ENCODE results near the gene SNAPC5.
"Not testable (repeated sequence)": the region's sequence is repeated elsewhere in the genome, so short reads cannot be mapped to it uniquely, and the experiment has no call there.

Gene SNAPC5

GRCh38 chr15:66474963-66475362 is 22.6 kb downstream of the SNAPC5 start:
- Histone ChIP-seq H3K4me3 (ENCODE audit: low read length in 2 of 2) (no peak overlapping the region), H3K27ac (ENCODE audit: low read length) (no peak overlapping the region), H3K9me3 (ENCODE audit: control insufficient read depth in 2 of 2, low read length in 2 of 2) (no peaks in the 10 kb centered on the region), H3K4me1 (ENCODE audit: control insufficient read depth, insufficient read depth, low read length) (peaks cover 8% of the 10 kb centered on the region), H3K9ac (ENCODE audit: low read length in 2 of 2) (no peak overlapping the region), H3K36me3 (ENCODE audit: control insufficient read depth in 2 of 2, insufficient read depth in 2 of 2, low read length in 2 of 2) (peaks cover 0 to 2% of the 10 kb centered on the region in 2 donors), H3K27me3 (ENCODE audit: control insufficient read depth in 1 of 2, insufficient read depth in 2 of 2, low read length in 2 of 2) (no peaks in the 10 kb centered on the region)

DNA sequence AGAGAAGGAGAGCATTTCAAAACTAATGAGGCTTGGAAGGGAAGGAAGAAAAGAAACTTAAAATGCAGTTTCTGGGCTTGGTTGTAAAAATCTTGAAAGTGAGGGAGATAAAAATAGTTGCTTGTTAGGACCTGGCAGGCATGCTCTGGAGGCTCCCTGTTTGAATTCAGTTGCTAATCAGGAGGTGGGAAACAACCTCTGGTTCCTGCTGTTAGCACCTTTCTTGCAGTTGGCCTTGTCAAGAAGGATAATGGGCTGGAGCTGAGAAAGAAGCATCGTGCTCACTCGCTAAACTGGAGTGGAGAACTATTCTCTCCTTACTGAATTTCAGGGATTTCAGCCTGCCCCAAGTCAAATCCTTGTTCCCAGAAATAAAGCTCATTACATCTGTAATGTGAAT is 23.4 kb downstream of the SNAPC5 start:
- H3K9ac ChIP-seq (ENCODE audit: low read length in 2 of 2) = no peak overlapping the region
- H3K36me3 ChIP-seq (ENCODE audit: control insufficient read depth in 2 of 2, insufficient read depth in 2 of 2, low read length in 2 of 2) = peaks cover 0 to 2% of the 10 kb centered on the region in 2 donors
- H3K27ac ChIP-seq (ENCODE audit: low read length) = no peak overlapping the region
- no peaks in the 10 kb centered on the region for H3K27me3 ChIP-seq (ENCODE audit: control insufficient read depth in 1 of 2, insufficient read depth in 2 of 2, low read length in 2 of 2)
- H3K9me3 ChIP-seq (ENCODE audit: control insufficient read depth in 2 of 2, low read length in 2 of 2) = no peaks in the 10 kb centered on the region
- H3K4me1 ChIP-seq (ENCODE audit: control insufficient read depth, insufficient read depth, low read length) = peaks cover 8% of the 10 kb centered on the region
- H3K4me3 ChIP-seq (ENCODE audit: low read length in 2 of 2) = no peak overlapping the region

- Histone ChIP-seq H3K4me3 (ENCODE audit: low read length in 2 of 2) (no peak overlapping the region), H3K9ac (ENCODE audit: low read length in 2 of 2) (no peak overlapping the region), H3K36me3 (ENCODE audit: control insufficient read depth in 2 of 2, insufficient read depth in 2 of 2, low read length in 2 of 2) (peaks cover 0 to 2% of the 10 kb centered on the region in 2 donors), H3K4me1 (ENCODE audit: control insufficient read depth, insufficient read depth, low read length) (peaks cover 8% of the 10 kb centered on the region), H3K27me3 (ENCODE audit: control insufficient read depth in 1 of 2, insufficient read depth in 2 of 2, low read length in 2 of 2) (no peaks in the 10 kb centered on the region), H3K9me3 (ENCODE audit: control insufficient read depth in 2 of 2, low read length in 2 of 2) (no peaks in the 10 kb centered on the region), H3K27ac (ENCODE audit: low read length) (no peak overlapping the region)
Observed at GRCh38 chr15:66472176-66472999, 25.2 kb downstream of the SNAPC5 start.

GRCh38 chr15:66470825-66471224 is 26.7 kb downstream of the SNAPC5 start:
- H3K27ac ChIP-seq (ENCODE audit: low read length); H3K27me3 ChIP-seq (ENCODE audit: control insufficient read depth in 1 of 2, insufficient read depth in 2 of 2, low read length in 2 of 2); H3K4me1 ChIP-seq (ENCODE audit: control insufficient read depth, insufficient read depth, low read length); H3K36me3 ChIP-seq (ENCODE audit: control insufficient read depth in 2 of 2, insufficient read depth in 2 of 2, low read length in 2 of 2); H3K9ac ChIP-seq (ENCODE audit: low read length in 2 of 2); H3K9me3 ChIP-seq (ENCODE audit: control insufficient read depth in 2 of 2, low read length in 2 of 2); H3K4me3 ChIP-seq (ENCODE audit: low read length in 2 of 2): not testable (repeated sequence)

GRCh38 chr15:66467162-66468040 is 30.2 kb downstream of the SNAPC5 start:
- not testable (repeated sequence) for H3K9me3 ChIP-seq (ENCODE audit: control insufficient read depth in 2 of 2, low read length in 2 of 2); H3K27me3 ChIP-seq (ENCODE audit: control insufficient read depth in 1 of 2, insufficient read depth in 2 of 2, low read length in 2 of 2); H3K9ac ChIP-seq (ENCODE audit: low read length in 2 of 2); H3K36me3 ChIP-seq (ENCODE audit: control insufficient read depth in 2 of 2, insufficient read depth in 2 of 2, low read length in 2 of 2); H3K4me3 ChIP-seq (ENCODE audit: low read length in 2 of 2); H3K27ac ChIP-seq (ENCODE audit: low read length); H3K4me1 ChIP-seq (ENCODE audit: control insufficient read depth, insufficient read depth, low read length)

DNA sequence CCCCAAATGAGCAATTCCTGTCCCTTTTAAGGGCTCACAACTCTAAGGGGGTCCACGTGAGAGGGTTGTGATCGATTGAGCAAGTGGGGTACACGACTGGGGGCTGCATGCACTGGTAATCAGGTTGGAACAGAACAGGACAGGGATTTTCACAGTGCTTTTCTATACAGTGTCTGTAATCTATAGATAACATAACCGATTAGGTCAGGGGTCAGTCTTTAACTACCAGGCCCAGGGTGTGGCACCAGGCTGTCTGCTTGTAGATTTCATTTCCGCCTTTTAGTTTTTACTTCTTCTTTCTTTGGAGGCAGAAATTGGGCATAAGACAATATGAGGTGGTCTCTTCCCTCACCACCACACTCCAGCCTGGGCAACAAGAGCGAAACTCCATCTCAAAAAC is 32.3 kb downstream of the SNAPC5 start:
- not testable (repeated sequence) for H3K9me3 ChIP-seq (ENCODE audit: control insufficient read depth in 2 of 2, low read length in 2 of 2); H3K36me3 ChIP-seq (ENCODE audit: control insufficient read depth in 2 of 2, insufficient read depth in 2 of 2, low read length in 2 of 2); H3K27me3 ChIP-seq (ENCODE audit: control insufficient read depth in 1 of 2, insufficient read depth in 2 of 2, low read length in 2 of 2); H3K4me1 ChIP-seq (ENCODE audit: control insufficient read depth, insufficient read depth, low read length); H3K4me3 ChIP-seq (ENCODE audit: low read length in 2 of 2); H3K27ac ChIP-seq (ENCODE audit: low read length); H3K9ac ChIP-seq (ENCODE audit: low read length in 2 of 2)

DNA sequence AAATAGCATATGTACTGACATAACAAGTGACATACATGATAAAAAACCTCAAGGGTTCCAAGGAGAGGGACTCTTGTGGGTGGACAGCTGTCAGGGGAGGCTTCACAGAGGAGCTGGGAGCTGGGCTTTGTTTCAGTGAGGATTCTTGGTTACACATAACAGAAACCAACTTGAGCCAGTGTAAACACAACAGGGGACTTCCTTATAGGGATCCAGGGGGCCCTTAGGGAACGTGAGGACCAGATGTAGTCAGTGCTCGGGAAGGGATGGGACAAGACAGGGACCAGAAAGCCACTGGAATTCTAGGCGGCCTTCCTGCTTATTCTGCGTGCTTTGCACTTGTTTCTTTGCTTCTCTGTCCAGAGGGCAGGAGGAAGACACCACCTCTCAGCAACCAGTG is 34.9 kb downstream of the SNAPC5 start:
- Histone ChIP-seq H3K9me3 (ENCODE audit: control insufficient read depth in 2 of 2, low read length in 2 of 2) (no peaks in the 10 kb centered on the region), H3K4me3 (ENCODE audit: low read length in 2 of 2) (no peak overlapping the region), H3K4me1 (ENCODE audit: control insufficient read depth, insufficient read depth, low read length) (no peaks in the 10 kb centered on the region), H3K9ac (ENCODE audit: low read length in 2 of 2) (no peak overlapping the region), H3K27me3 (ENCODE audit: control insufficient read depth in 1 of 2, insufficient read depth in 2 of 2, low read length in 2 of 2) (no peaks in the 10 kb centered on the region), H3K36me3 (ENCODE audit: control insufficient read depth in 2 of 2, insufficient read depth in 2 of 2, low read length in 2 of 2) (no peaks in the 10 kb centered on the region), H3K27ac (ENCODE audit: low read length) (no peak overlapping the region)

- no peak overlapping the region for H3K27ac ChIP-seq (ENCODE audit: low read length)
- no peak overlapping the region for H3K9ac ChIP-seq (ENCODE audit: low read length in 2 of 2)
- no peaks in the 10 kb centered on the region for H3K9me3 ChIP-seq (ENCODE audit: control insufficient read depth in 2 of 2, low read length in 2 of 2)
- no peak overlapping the region for H3K4me3 ChIP-seq (ENCODE audit: low read length in 2 of 2)
- H3K36me3 ChIP-seq (ENCODE audit: control insufficient read depth in 2 of 2, insufficient read depth in 2 of 2, low read length in 2 of 2) = no peaks in the 10 kb centered on the region
- H3K27me3 ChIP-seq (ENCODE audit: control insufficient read depth in 1 of 2, insufficient read depth in 2 of 2, low read length in 2 of 2) = no peaks in the 10 kb centered on the region
- H3K4me1 ChIP-seq (ENCODE audit: control insufficient read depth, insufficient read depth, low read length) = no peaks in the 10 kb centered on the region
Observed at GRCh38 chr15:66461917-66462316, 35.6 kb downstream of the SNAPC5 start.

- not testable (repeated sequence) for H3K4me3 ChIP-seq (ENCODE audit: low read length in 2 of 2); H3K27ac ChIP-seq (ENCODE audit: low read length); H3K9ac ChIP-seq (ENCODE audit: low read length in 2 of 2); H3K9me3 ChIP-seq (ENCODE audit: control insufficient read depth in 2 of 2, low read length in 2 of 2); H3K36me3 ChIP-seq (ENCODE audit: control insufficient read depth in 2 of 2, insufficient read depth in 2 of 2, low read length in 2 of 2); H3K27me3 ChIP-seq (ENCODE audit: control insufficient read depth in 1 of 2, insufficient read depth in 2 of 2, low read length in 2 of 2); H3K4me1 ChIP-seq (ENCODE audit: control insufficient read depth, insufficient read depth, low read length)
Observed at GRCh38 chr15:66461294-66461693, 36.3 kb downstream of the SNAPC5 start.

GRCh38 chr15:66459818-66460615 is 37.5 kb downstream of the SNAPC5 start:
- peaks cover 3 to 4% of the 10 kb centered on the region in 2 donors for H3K36me3 ChIP-seq (ENCODE audit: control insufficient read depth in 2 of 2, insufficient read depth in 2 of 2, low read length in 2 of 2)
- H3K9me3 ChIP-seq (ENCODE audit: control insufficient read depth in 2 of 2, low read length in 2 of 2) = no peaks in the 10 kb centered on the region
- H3K4me1 ChIP-seq (ENCODE audit: control insufficient read depth, insufficient read depth, low read length) = no peaks in the 10 kb centered on the region
- H3K27ac ChIP-seq (ENCODE audit: low read length) = no peak overlapping the region
- H3K27me3 ChIP-seq (ENCODE audit: control insufficient read depth in 1 of 2, insufficient read depth in 2 of 2, low read length in 2 of 2) = no peaks in the 10 kb centered on the region
- no peak overlapping the region for H3K9ac ChIP-seq (ENCODE audit: low read length in 2 of 2)
- no peak overlapping the region for H3K4me3 ChIP-seq (ENCODE audit: low read length in 2 of 2)
